Neural cell (in vitro differentiated cells): ENCODE results near the gene NEU3. TPM values are rescaled to one million over a fixed set of nuclear protein-coding genes. Genes with fewer than 3 reads are reported as not detected.

ENCODE experiments used
- H2AFZ ChIP-seq: fragments of 200-600, 300-800 bp; sonication (generic), shearing (Covaris generic); 2 replicates; pipeline ENCODE4 v1.6.0; 2014; ENCODE audit warnings: low read depth, mild to moderate bottlenecking, antibody characterized with exemption, low read length, moderate library complexity
- H3F3A ChIP-seq: fragments of 200-600 bp; shearing (Covaris generic); 2 replicates; pipeline ENCODE4 v1.6.1; 2016; ENCODE audit warnings: mild to moderate bottlenecking, moderate library complexity, mixed read lengths, antibody characterized with exemption, low read length; ENCODE audit not compliant: insufficient read depth, poor library complexity, severe bottlenecking
- H3K27ac ChIP-seq: fragments of 200-600, 300-800 bp; sonication (generic), shearing (Covaris generic); 2 replicates; pipeline ENCODE4 v1.5.1; 2014; ENCODE audit warnings: mild to moderate bottlenecking, low read length, moderate library complexity
- H3K27me3 ChIP-seq: fragments of 300-800, 200-600 bp; sonication (generic), shearing (Covaris generic); 2 replicates; pipeline ENCODE4 v1.6.0; 2014; ENCODE audit warnings: mild to moderate bottlenecking, low read depth, low read length, moderate library complexity; ENCODE audit not compliant: insufficient read depth
- H3K36me3 ChIP-seq: fragments of 300-800, 200-600 bp; sonication (generic), shearing (Covaris generic); 2 replicates; pipeline ENCODE4 v1.5.1; 2014; ENCODE audit warnings: mild to moderate bottlenecking, antibody characterized with exemption, low read length, moderate library complexity; ENCODE audit not compliant: insufficient read depth
- H3K4me2 ChIP-seq: fragments of 300-800, 200-600 bp; sonication (generic), shearing (Covaris generic); 2 replicates; pipeline ENCODE4 v1.6.0; 2014; ENCODE audit warnings: mild to moderate bottlenecking, low read length
- H3K4me3 ChIP-seq: fragments of 300-800, 200-600 bp; sonication (generic), shearing (Covaris generic); 2 replicates; pipeline ENCODE4 v1.5.1; 2014; ENCODE audit warnings: mild to moderate bottlenecking, low read length, moderate library complexity
- H3K79me2 ChIP-seq: fragments of 200-600 bp; shearing (Covaris generic); replicated peaks from 2 replicates; pipeline ENCODE4 v1.6.0; 2014; ENCODE audit warnings: mild to moderate bottlenecking, low read length, moderate library complexity; ENCODE audit not compliant: insufficient read depth
- H3K9ac ChIP-seq: fragments of 300-800, 200-600 bp; sonication (generic), shearing (Covaris generic); 2 replicates; pipeline ENCODE4 v1.6.1; 2016; ENCODE audit warnings: mild to moderate bottlenecking, low read length, mixed read lengths
- H3K9me2 ChIP-seq: fragments of 200-600 bp; shearing (Covaris generic); 2 replicates; pipeline ENCODE4 v1.6.1; 2016; ENCODE audit warnings: mild to moderate bottlenecking, low read length, mixed read lengths; ENCODE audit not compliant: insufficient read depth
- H3K9me3 ChIP-seq: fragments of 200-600, 300-800 bp; sonication (generic), shearing (Covaris generic); 2 replicates; pipeline ENCODE4 v1.6.1; 2016; ENCODE audit warnings: mild to moderate bottlenecking, mixed run types, low read length, moderate library complexity, mixed read lengths
- H4K20me1 ChIP-seq: fragments of 200-600 bp; shearing (Covaris generic); 2 replicates; pipeline ENCODE4 v1.6.1; 2016; ENCODE audit warnings: mild to moderate bottlenecking, mixed run types; ENCODE audit not compliant: insufficient read depth
- CTCF ChIP-seq: fragments of 450-650 bp; IDR thresholded peaks from 2 replicates; pipeline ENCODE4 v1.5.1; 2014; ENCODE audit warnings: antibody characterized with exemption, mild to moderate bottlenecking, moderate library complexity; ENCODE audit not compliant: poor library complexity, severe bottlenecking
- EP300 ChIP-seq: fragments of 450-650 bp; conservative IDR thresholded peaks from 2 replicates; pipeline ENCODE4 v1.6.1; 2014; ENCODE audit warnings: antibody characterized with exemption, mild to moderate bottlenecking, moderate library complexity; ENCODE audit not compliant: poor library complexity, severe bottlenecking
- EZH2 ChIP-seq: fragments of 200-600, 300-800 bp; shearing (Covaris generic), sonication (generic); IDR thresholded peaks from 2 replicates; pipeline ENCODE4 v1.6.1; 2014; ENCODE audit warnings: antibody characterized with exemption, low read length, borderline replicate concordance, mild to moderate bottlenecking; ENCODE audit not compliant: insufficient read depth, poor library complexity, severe bottlenecking
- MXI1 ChIP-seq: fragments of 450-650 bp; conservative IDR thresholded peaks from 2 replicates; pipeline ENCODE4 v1.6.1; 2014; ENCODE audit warnings: antibody characterized with exemption, mild to moderate bottlenecking; ENCODE audit not compliant: poor library complexity, severe bottlenecking
- POLR2AphosphoS5 ChIP-seq: IDR thresholded peaks from 2 replicates; pipeline ENCODE4 v1.6.1; 2012
- RAD21 ChIP-seq: fragments of 450-650 bp; conservative IDR thresholded peaks from 2 replicates; pipeline ENCODE4 v1.6.1; 2014; ENCODE audit warnings: antibody characterized with exemption, mild to moderate bottlenecking, moderate library complexity
- REST ChIP-seq: IDR thresholded peaks from 2 replicates; pipeline ENCODE4 v1.6.1; 2012; ENCODE audit warnings: borderline replicate concordance
- SMC3 ChIP-seq: fragments of 450-650 bp; conservative IDR thresholded peaks from 2 replicates; pipeline ENCODE4 v1.6.1; 2014; ENCODE audit warnings: antibody characterized with exemption, mild to moderate bottlenecking, moderate library complexity; ENCODE audit not compliant: poor library complexity
- TAF1 ChIP-seq: IDR thresholded peaks from 2 replicates; pipeline ENCODE4 v1.6.1; 2012; ENCODE audit warnings: low read depth
- polyA plus RNA-seq: library from polyadenylated mRNA; depleted of rRNA; stranded (reverse); fragments of >200 nt; gene quantifications from 2 replicates; pipeline ENCODE4 v1.2.3, GENCODE V29; 2014

NEU3 gene
- polyA plus RNA-seq, 1 donor from 2014 or later = 16.9 TPM

GRCh38 chr11:75056814-75057213, 68.1 kb downstream of the NEU3 start:
- H2AFZ ChIP-seq = no peak overlapping the region
- H3K9me2 ChIP-seq = no peaks in the 10 kb centered on the region
- H3F3A ChIP-seq = no peaks in the 10 kb centered on the region

GRCh38 chr11:75059299-75059698, 70.6 kb downstream of the NEU3 start:
- Histone ChIP-seq H4K20me1 (no peaks in the 10 kb centered on the region), H3K4me3 (no peak overlapping the region), H3K9me2 (no peaks in the 10 kb centered on the region), H3K9me3 (no peaks in the 10 kb centered on the region), H3K79me2 (no peaks in the 10 kb centered on the region), H3K27me3 (no peaks in the 10 kb centered on the region), H3K36me3 (no peaks in the 10 kb centered on the region), H3K9ac (no peak overlapping the region), H3K27ac (no peak overlapping the region), H2AFZ (no peak overlapping the region), H3F3A (no peaks in the 10 kb centered on the region), H3K4me2 (no peak overlapping the region)
- no peak for TF ChIP-seq MXI1
- TF ChIP-seq POLR2AphosphoS5 = no peak
- TF ChIP-seq RAD21 = no peak
- no peak for TF ChIP-seq TAF1
- TF ChIP-seq REST = no peak
- TF ChIP-seq EP300 = no peak
- no peak for TF ChIP-seq CTCF

More at GRCh38 chr11:75056814-75057213, 68.1 kb downstream of the NEU3 start:
- Histone ChIP-seq H3K36me3 (no peaks in the 10 kb centered on the region), H3K27ac (no peak overlapping the region), H3K9ac (no peak overlapping the region), H3K79me2 (no peaks in the 10 kb centered on the region), H3K9me3 (no peaks in the 10 kb centered on the region), H3K4me3 (no peak overlapping the region), H4K20me1 (no peaks in the 10 kb centered on the region), H3K4me2 (no peak overlapping the region), H3K27me3 (no peaks in the 10 kb centered on the region)
- TF ChIP-seq CTCF (no peak), REST (no peak), EP300 (no peak), TAF1 (no peak), MXI1 (no peak), RAD21 (no peak), EZH2 (no peak), SMC3 (no peak)
